GM18505 (cell line): ENCODE results near the gene MBP.

ENCODE experiments used
- ATAC-seq: cut with Tn5 transposase; IDR thresholded peaks from one replicate; pipeline ENCODE4 v1.9.1; 2021; ENCODE audit not compliant: unreplicated experiment
- POLR2A ChIP-seq: IDR thresholded peaks from 4 replicates; pipeline ENCODE4 v1.6.1; 2011; ENCODE audit warnings: borderline replicate concordance; ENCODE audit not compliant: insufficient read depth, insufficient read length; ENCODE audit errors: extremely low read depth

Gene MBP

GRCh38 chr18:77043541-77044280 is 88.9 kb downstream of the MBP start:
- no peak for TF ChIP-seq POLR2A
- no peak for ATAC-seq

GRCh38 chr18:77042583-77042982 is 90.0 kb downstream of the MBP start:
- TF ChIP-seq POLR2A, result no peak
- no peak for ATAC-seq

GRCh38 chr18:77039196-77040130 is 93.1 kb downstream of the MBP start:
- ATAC-seq, result no peak
- no peak for TF ChIP-seq POLR2A

GRCh38 chr18:77038182-77038858 is 94.3 kb downstream of the MBP start:
- no peak for TF ChIP-seq POLR2A
- ATAC-seq, result no peak

- ATAC-seq, result no peak
- no peak for TF ChIP-seq POLR2A
Measured at GRCh38 chr18:77037567-77037966, 95.0 kb downstream of the MBP start.

- TF ChIP-seq POLR2A, result no peak
- no peak for ATAC-seq
Measured at GRCh38 chr18:77035380-77036187, 97.0 kb downstream of the MBP start.

GRCh38 chr18:77033575-77033974 is 99.0 kb downstream of the MBP start:
- TF ChIP-seq POLR2A, result no peak

GRCh38 chr18:77032181-77032701 is 100.3 kb downstream of the MBP start:
- TF ChIP-seq POLR2A, result no peak
- ATAC-seq, result no peak

More at GRCh38 chr18:77033575-77033974, 99.0 kb downstream of the MBP start:
- no peak for ATAC-seq

GRCh38 chr18:77031662-77032061 is 100.9 kb downstream of the MBP start:
- TF ChIP-seq POLR2A, result no peak
- ATAC-seq, result no peak

GRCh38 chr18:77030201-77030600 is 102.4 kb downstream of the MBP start:
- TF ChIP-seq POLR2A, result no peak
- no peak for ATAC-seq

GRCh38 chr18:77025831-77026363 is 106.7 kb downstream of the MBP start:
- no peak for TF ChIP-seq POLR2A
- no peak for ATAC-seq

GRCh38 chr18:77025123-77025522 is 107.5 kb downstream of the MBP start:
- no peak for TF ChIP-seq POLR2A
- ATAC-seq, result no peak
